ENCODE data around the gene BABAM2.

- TF ChIP-seq ATF6 (CRISPR knock-in tag; IDR thresholded peaks at IDR 0.05) (no peak), RAD21 (CRISPR knock-in tag; conservative IDR thresholded peaks at IDR 0.05 in 1 of 2, IDR thresholded peaks at IDR 0.05 in 1 of 2) (no peak), HMGN3 (IDR thresholded peaks at IDR 0.05; ENCODE audit: borderline replicate concordance, extremely low read depth, insufficient read length, low read depth, low read length) (no peak), SREBF2 (CRISPR knock-in tag; IDR thresholded peaks at IDR 0.05) (no peak), CTCF (IDR thresholded peaks at IDR 0.05 in 2 of 3, conservative IDR thresholded peaks at IDR 0.05 in 1 of 3; ENCODE audit: insufficient read depth in 2 of 3, low read depth in 1 of 3, low read length in 3 of 3) (no peak), SP2 (IDR thresholded peaks at IDR 0.05; ENCODE audit: extremely low read depth, low read depth, low read length, poor library complexity, severe bottlenecking) (no peak), MTA1 (IDR thresholded peaks at IDR 0.05; ENCODE audit: borderline replicate concordance) (no peak), HDAC3 (IDR thresholded peaks at IDR 0.05; ENCODE audit: borderline replicate concordance, partially characterized antibody) (no peak), ZNF12 (CRISPR knock-in tag; IDR thresholded peaks at IDR 0.05) (no peak), ZBTB1 (CRISPR knock-in tag; IDR thresholded peaks at IDR 0.05; ENCODE audit: borderline replicate concordance, low read depth) (no peak)
These were observed 30.4 kb upstream of the BABAM2 start for GRCh38 chr2:27860111-27860510.
